ENCODE data around the gene CBR4. TPM values are rescaled to one million over a fixed set of nuclear protein-coding genes. Genes with fewer than 3 reads are reported as not detected.

Gene CBR4
- polyA plus RNA-seq, 1 experiment: 1.7 TPM

DNA sequence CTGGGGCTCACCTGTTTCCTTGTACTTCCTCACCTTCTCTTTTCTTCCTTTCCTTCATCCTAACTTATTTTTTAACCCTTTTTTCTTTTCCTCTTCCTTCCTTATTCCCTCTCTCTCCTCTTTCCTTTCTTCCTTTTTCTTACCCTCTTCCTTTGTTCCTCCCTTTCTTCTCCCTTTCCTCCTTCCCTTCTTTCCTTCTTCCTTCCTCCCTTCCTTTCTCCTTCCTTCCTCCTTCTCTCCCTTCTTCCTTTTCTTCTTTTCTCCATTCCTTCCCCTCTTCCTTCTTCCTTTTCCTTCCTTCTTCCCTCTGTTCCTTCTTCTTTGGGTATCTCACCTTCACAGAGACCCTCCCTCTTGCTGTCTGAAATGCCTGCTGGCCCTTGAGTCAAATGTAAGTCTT is 22.1 kb upstream of the CBR4 start:
- Histone ChIP-seq H3K4me3 (ENCODE audit: low read depth, low read length) (no peak overlapping the region), H3K36me3 (ENCODE audit: control insufficient read depth, insufficient read depth, low read length) (no peaks in the 10 kb centered on the region), H3K27me3 (ENCODE audit: control insufficient read depth, insufficient read depth, low read length) (no peaks in the 10 kb centered on the region)
- no peak for DNase-seq (ENCODE audit: low read depth)
- ChIA-PET CTCF (no interaction called here), POLR2A (no interaction called here)
- TF ChIP-seq, protein P1, sequence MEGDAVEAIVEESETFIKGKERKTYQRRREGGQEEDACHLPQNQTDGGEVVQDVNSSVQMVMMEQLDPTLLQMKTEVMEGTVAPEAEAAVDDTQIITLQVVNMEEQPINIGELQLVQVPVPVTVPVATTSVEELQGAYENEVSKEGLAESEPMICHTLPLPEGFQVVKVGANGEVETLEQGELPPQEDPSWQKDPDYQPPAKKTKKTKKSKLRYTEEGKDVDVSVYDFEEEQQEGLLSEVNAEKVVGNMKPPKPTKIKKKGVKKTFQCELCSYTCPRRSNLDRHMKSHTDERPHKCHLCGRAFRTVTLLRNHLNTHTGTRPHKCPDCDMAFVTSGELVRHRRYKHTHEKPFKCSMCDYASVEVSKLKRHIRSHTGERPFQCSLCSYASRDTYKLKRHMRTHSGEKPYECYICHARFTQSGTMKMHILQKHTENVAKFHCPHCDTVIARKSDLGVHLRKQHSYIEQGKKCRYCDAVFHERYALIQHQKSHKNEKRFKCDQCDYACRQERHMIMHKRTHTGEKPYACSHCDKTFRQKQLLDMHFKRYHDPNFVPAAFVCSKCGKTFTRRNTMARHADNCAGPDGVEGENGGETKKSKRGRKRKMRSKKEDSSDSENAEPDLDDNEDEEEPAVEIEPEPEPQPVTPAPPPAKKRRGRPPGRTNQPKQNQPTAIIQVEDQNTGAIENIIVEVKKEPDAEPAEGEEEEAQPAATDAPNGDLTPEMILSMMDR (IDR thresholded peaks at IDR 0.05; ENCODE audit: insufficient read depth, low read depth, low read length): no peak

DNA sequence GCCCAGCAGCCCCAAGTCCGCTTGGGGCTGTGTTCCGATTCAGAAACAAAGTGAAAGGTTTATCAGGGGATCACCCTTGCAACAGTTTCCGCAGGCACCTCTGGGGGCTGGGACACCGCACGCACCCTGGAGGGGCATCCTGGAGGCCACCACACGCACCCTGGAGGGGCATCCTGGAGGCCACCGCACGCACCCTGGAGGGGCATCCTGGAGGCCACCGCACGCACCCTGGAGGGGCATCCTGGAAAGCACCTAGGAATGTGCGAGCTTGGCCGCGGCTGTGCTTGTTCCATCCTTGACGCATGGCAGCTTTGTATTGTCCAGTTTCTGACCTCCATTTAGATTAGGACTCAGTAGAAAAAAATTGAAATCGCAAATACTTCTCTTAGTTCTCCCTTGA is 21.3 kb upstream of the CBR4 start:
- Histone ChIP-seq H3K36me3 (ENCODE audit: control insufficient read depth, insufficient read depth, low read length) (no peaks in the 10 kb centered on the region), H3K4me3 (ENCODE audit: low read depth, low read length) (no peak overlapping the region), H3K27me3 (ENCODE audit: control insufficient read depth, insufficient read depth, low read length) (no peaks in the 10 kb centered on the region)
- DNase-seq (ENCODE audit: low read depth): no peak
- TF ChIP-seq, protein P1 (IDR thresholded peaks at IDR 0.05; ENCODE audit: insufficient read depth, low read depth, low read length): no peak
- POLR2A ChIA-PET: no interaction called here
- CTCF ChIA-PET: interaction anchor here (1.1 kb wide), 1 partner anchor 13 kb away, joined by 3 read pairs; no protein-coding TSS in a partner anchor

DNA sequence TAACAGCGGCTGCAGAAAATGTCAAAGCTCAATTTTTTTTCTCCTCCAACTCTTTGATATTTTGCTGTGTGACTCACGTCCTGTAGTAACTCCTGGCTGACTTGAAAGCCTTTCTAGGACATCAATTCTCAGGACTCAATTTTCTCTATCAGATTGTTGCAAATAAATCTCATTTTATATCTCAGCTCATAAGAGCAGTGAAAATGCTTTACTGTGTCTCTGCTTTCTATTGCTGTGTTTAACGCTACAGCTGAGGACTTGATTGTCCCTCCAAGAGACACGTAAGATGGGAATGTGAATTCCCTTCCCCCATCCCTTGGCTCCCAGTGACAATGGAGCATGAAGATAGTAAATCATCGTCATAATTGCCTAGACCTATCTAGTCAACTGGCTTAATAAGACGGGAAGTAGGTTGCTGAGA is 20.5 kb upstream of the CBR4 start:
- TF ChIP-seq, protein P1 (IDR thresholded peaks at IDR 0.05; ENCODE audit: insufficient read depth, low read depth, low read length): no peak
- CTCF ChIA-PET: interaction anchor here (0.9 kb wide), 1 partner anchor 20 kb away, joined by 3 read pairs; the partner anchor contains the start of gene CBR4
- Histone ChIP-seq H3K36me3 (ENCODE audit: control insufficient read depth, insufficient read depth, low read length) (no peaks in the 10 kb centered on the region), H3K4me3 (ENCODE audit: low read depth, low read length) (no peak overlapping the region), H3K27me3 (ENCODE audit: control insufficient read depth, insufficient read depth, low read length) (no peaks in the 10 kb centered on the region)
- DNase-seq (ENCODE audit: low read depth): no peak
- POLR2A ChIA-PET: interaction anchor here (0.6 kb wide), 1 partner anchor 23 kb away, joined by 4 read pairs; no protein-coding TSS in a partner anchor

DNA sequence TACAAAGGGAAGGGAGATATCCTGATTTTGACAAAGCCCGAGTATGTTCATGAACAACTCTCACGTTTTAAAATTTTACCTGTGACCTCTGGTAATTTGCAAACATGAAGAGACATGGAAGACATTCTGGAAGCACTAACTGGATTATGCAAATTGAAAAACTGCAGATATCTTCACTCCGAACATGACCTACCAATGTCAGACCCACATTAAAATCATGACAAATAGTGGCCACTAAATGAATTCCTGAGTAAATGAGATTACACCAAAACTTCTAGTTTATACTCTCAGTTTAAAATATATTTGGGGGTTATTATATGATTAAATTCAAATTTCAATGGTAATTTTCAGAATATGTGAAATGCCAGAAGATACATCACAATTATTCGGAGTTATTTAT is 19.9 kb upstream of the CBR4 start:
- CTCF ChIA-PET: interaction anchor here (0.9 kb wide), 1 partner anchor 20 kb away, joined by 3 read pairs; the partner anchor contains the start of gene CBR4
- POLR2A ChIA-PET: interaction anchor here (0.6 kb wide), 1 partner anchor 23 kb away, joined by 4 read pairs; no protein-coding TSS in a partner anchor

DNA sequence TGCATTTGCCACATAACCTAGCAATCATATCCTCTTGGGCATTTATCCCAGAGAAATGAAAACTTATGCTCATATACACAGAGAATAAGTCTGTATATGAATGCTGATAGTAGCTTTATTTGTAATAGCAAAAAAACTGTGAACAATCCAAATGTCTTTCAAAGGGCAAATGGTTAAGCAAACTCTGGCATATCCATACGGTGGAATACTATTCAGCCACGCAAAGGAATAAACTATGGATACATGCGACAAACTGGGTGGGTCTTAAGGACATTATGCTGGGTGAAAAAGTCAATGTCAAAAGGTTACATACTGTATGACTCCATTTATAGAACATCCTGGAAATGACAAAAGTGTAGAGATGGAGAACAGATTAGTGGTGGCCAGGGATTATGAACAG is 17.6 kb upstream of the CBR4 start:
- ChIA-PET CTCF (interaction anchor here (0.6 kb wide), 1 partner anchor 16 kb away, joined by 3 read pairs; no protein-coding TSS in a partner anchor), POLR2A (no interaction called here)
- TF ChIP-seq, protein P1 (IDR thresholded peaks at IDR 0.05; ENCODE audit: insufficient read depth, low read depth, low read length): no peak
- Histone ChIP-seq H3K27me3 (ENCODE audit: control insufficient read depth, insufficient read depth, low read length) (no peaks in the 10 kb centered on the region), H3K36me3 (ENCODE audit: control insufficient read depth, insufficient read depth, low read length) (no peaks in the 10 kb centered on the region), H3K4me3 (ENCODE audit: low read depth, low read length) (no peak overlapping the region)
- DNase-seq (ENCODE audit: low read depth): no peak

More for the DNA sequence above, 19.9 kb upstream of the CBR4 start:
- TF ChIP-seq, protein P1 (IDR thresholded peaks at IDR 0.05; ENCODE audit: insufficient read depth, low read depth, low read length): no peak
- Histone ChIP-seq H3K4me3 (ENCODE audit: low read depth, low read length) (no peak overlapping the region), H3K27me3 (ENCODE audit: control insufficient read depth, insufficient read depth, low read length) (no peaks in the 10 kb centered on the region), H3K36me3 (ENCODE audit: control insufficient read depth, insufficient read depth, low read length) (no peaks in the 10 kb centered on the region)
- DNase-seq (ENCODE audit: low read depth): no peak

Data from BJ (cell line).